Nephron (organoid): Measurements from ENCODE around the gene CNTNAP2.

Experiments used
- H3K27ac Mint-ChIP-seq, 3 experiments: 2 replicates each; pipeline ENCODE4 v1.8.0; 2020; ENCODE audit warnings: mixed read lengths in 3 of 3, mild to moderate bottlenecking in 2 of 3, moderate library complexity in 1 of 3
- H3K27me3 Mint-ChIP-seq: 2 replicates; pipeline ENCODE4 v1.8.0; 2021; ENCODE audit warnings: low read depth, mild to moderate bottlenecking, moderate library complexity, mixed read lengths
- H3K36me3 Mint-ChIP-seq: 2 replicates; pipeline ENCODE4 v1.8.0; 2020; ENCODE audit warnings: low read depth, mixed read lengths
- H3K4me1 Mint-ChIP-seq: 2 replicates; pipeline ENCODE4 v1.8.0; 2020; ENCODE audit warnings: mixed read lengths
- H3K4me3 Mint-ChIP-seq, 3 experiments: 2 replicates each; pipeline ENCODE4 v1.8.0; 2020; ENCODE audit warnings: mild to moderate bottlenecking in 3 of 3, mixed read lengths in 3 of 3, moderate library complexity in 2 of 3
- H3K9me3 Mint-ChIP-seq: 2 replicates; pipeline ENCODE4 v1.8.0; 2020; ENCODE audit warnings: mixed read lengths
- TF ChIP-seq, protein P1 (sequence below), 3 experiments: fragments of 200-600 bp; sonication (generic); IDR thresholded peaks; one replicate each; pipeline ENCODE4 v1.5.0; 2021; ENCODE audit warnings: antibody characterized with exemption in 3 of 3; ENCODE audit not compliant: unreplicated experiment in 3 of 3

The CNTNAP2 gene

GRCh38 chr7:147535701-147536111 is 1419.1 kb downstream of the CNTNAP2 start:
- H3K27me3 Mint-ChIP-seq, result no peaks in the 10 kb centered on the region
- peaks cover 26% of the 10 kb centered on the region for H3K4me1 Mint-ChIP-seq
- TF ChIP-seq, protein P1, sequence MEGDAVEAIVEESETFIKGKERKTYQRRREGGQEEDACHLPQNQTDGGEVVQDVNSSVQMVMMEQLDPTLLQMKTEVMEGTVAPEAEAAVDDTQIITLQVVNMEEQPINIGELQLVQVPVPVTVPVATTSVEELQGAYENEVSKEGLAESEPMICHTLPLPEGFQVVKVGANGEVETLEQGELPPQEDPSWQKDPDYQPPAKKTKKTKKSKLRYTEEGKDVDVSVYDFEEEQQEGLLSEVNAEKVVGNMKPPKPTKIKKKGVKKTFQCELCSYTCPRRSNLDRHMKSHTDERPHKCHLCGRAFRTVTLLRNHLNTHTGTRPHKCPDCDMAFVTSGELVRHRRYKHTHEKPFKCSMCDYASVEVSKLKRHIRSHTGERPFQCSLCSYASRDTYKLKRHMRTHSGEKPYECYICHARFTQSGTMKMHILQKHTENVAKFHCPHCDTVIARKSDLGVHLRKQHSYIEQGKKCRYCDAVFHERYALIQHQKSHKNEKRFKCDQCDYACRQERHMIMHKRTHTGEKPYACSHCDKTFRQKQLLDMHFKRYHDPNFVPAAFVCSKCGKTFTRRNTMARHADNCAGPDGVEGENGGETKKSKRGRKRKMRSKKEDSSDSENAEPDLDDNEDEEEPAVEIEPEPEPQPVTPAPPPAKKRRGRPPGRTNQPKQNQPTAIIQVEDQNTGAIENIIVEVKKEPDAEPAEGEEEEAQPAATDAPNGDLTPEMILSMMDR (IDR thresholded peaks at IDR 0.05; ENCODE audit: unreplicated experiment in 3 of 3), result no peak
- H3K9me3 Mint-ChIP-seq, result peaks cover 3% of the 10 kb centered on the region
- peak overlapping the region; percentile 88 to 99 (median 97) for H3K27ac Mint-ChIP-seq
- H3K4me3 Mint-ChIP-seq, result peak overlapping the region in 1 of 3 experiments; percentile 49
- H3K36me3 Mint-ChIP-seq, result no peaks in the 10 kb centered on the region

DNA sequence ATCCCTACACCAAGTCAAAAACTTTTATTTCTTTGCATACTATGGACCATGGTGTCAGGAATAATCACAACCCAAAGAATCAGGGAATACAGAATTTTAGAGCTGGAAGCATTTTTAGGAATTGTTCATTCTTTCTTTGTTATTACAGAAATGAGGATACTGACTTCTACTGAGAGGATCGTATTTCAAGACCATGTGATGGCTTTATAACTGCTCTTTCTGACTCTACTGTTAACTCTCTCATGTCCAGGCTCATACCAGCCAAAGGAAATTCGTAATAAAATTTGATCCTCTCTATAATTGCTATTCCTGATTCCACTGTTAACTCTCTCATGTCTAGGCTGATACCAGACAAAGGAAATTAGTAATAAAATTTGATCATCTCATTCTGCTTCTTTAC is 1423.1 kb downstream of the CNTNAP2 start:
- peaks cover 18% of the 10 kb centered on the region for H3K9me3 Mint-ChIP-seq
- no peaks in the 10 kb centered on the region for H3K36me3 Mint-ChIP-seq
- peak overlapping the region in 1 of 3 experiments; percentile 36 for H3K27ac Mint-ChIP-seq
- no peaks in the 10 kb centered on the region for H3K27me3 Mint-ChIP-seq
- no peak overlapping the region for H3K4me3 Mint-ChIP-seq
- TF ChIP-seq, protein P1 (IDR thresholded peaks at IDR 0.05; ENCODE audit: unreplicated experiment in 3 of 3), result no peak
- H3K4me1 Mint-ChIP-seq, result peaks cover 36% of the 10 kb centered on the region

- Mint-ChIP-seq H3K4me3 (no peak overlapping the region), H3K27ac (no peak overlapping the region), H3K36me3 (no peaks in the 10 kb centered on the region), H3K27me3 (no peaks in the 10 kb centered on the region), H3K9me3 (peaks cover 20% of the 10 kb centered on the region), H3K4me1 (peaks cover 31% of the 10 kb centered on the region)
- TF ChIP-seq, protein P1 (IDR thresholded peaks at IDR 0.05; ENCODE audit: unreplicated experiment in 3 of 3), result no peak
Measured at GRCh38 chr7:147540743-147541142, 1424.1 kb downstream of the CNTNAP2 start.

DNA sequence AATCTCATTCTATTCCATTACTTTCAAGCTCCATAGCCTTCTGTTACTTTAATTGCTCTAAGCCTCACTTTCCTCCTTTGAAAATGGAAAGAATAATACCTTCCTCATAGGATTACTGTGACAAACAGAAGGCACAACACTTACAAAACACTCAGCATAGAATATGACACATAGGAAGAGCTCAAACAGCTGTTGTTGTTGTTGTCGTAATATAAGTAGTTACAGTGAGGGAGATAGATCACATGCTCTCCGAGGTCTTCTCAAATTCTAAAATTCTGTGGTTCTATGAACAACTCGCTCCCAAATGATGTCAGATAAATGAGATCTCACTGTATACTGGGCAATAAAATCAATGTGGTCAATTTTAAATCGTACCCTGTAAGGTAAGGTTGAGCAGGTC is 1424.7 kb downstream of the CNTNAP2 start:
- Mint-ChIP-seq H3K9me3 (peaks cover 24% of the 10 kb centered on the region), H3K4me3 (no peak overlapping the region), H3K36me3 (no peaks in the 10 kb centered on the region), H3K27ac (no peak overlapping the region), H3K4me1 (peaks cover 27% of the 10 kb centered on the region), H3K27me3 (no peaks in the 10 kb centered on the region)
- TF ChIP-seq, protein P1 (IDR thresholded peaks at IDR 0.05; ENCODE audit: unreplicated experiment in 3 of 3), result no peak

DNA sequence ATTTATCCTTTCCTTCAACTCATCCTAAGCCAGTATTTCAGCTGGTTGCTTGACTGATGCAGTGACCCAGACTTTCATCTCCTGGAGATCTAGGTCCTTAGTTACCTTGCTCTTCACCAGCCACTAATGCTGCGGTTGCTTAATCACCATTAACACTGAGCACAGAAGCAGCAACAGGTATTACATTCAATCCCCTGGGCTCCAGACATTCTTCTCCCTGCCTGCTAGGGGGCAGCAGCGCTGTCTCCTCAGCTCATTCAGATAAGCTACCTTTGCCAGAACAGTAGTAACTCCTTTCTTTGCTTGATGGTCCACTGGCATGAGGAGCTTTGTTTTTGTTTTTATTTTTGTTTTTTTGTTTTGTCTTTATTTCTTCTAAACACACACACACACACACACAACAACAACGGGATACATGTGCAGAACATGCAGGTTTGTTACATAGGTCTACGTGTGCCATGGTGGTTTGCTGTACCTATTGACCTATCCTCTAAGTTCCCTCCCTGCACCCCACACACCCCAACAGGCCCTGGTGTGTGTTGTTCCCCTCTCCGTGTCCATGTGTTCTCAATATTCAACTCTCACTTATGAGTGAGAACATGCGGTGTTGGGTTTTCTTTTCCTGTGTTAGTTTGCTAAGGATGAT is 1430.8 kb downstream of the CNTNAP2 start:
- no peaks in the 10 kb centered on the region for H3K27me3 Mint-ChIP-seq
- H3K9me3 Mint-ChIP-seq, result peaks cover 29% of the 10 kb centered on the region
- no peaks in the 10 kb centered on the region for H3K4me1 Mint-ChIP-seq
- no peaks in the 10 kb centered on the region for H3K36me3 Mint-ChIP-seq
- H3K4me3 Mint-ChIP-seq, result no peak overlapping the region
- TF ChIP-seq, protein P1 (IDR thresholded peaks at IDR 0.05; ENCODE audit: unreplicated experiment in 3 of 3), result peak in 2 of 3 experiments; percentile 13 to 30
- no peak overlapping the region for H3K27ac Mint-ChIP-seq

- no peaks in the 10 kb centered on the region for H3K4me1 Mint-ChIP-seq
- H3K27me3 Mint-ChIP-seq, result no peaks in the 10 kb centered on the region
- TF ChIP-seq, protein P1 (IDR thresholded peaks at IDR 0.05; ENCODE audit: unreplicated experiment in 3 of 3), result no peak
- H3K4me3 Mint-ChIP-seq, result no peak overlapping the region
- H3K27ac Mint-ChIP-seq, result no peak overlapping the region
- no peaks in the 10 kb centered on the region for H3K36me3 Mint-ChIP-seq
- H3K9me3 Mint-ChIP-seq, result no peaks in the 10 kb centered on the region
Measured at GRCh38 chr7:147556317-147556716, 1439.7 kb downstream of the CNTNAP2 start.
